ENCODE data around the gene RSBN1L. TPM values are rescaled to one million over a fixed set of nuclear protein-coding genes. Genes with fewer than 3 reads are reported as not detected.

RSBN1L gene
- polyA plus RNA-seq, 1 of the 3 experiments (the other 2 are of a cell fraction), result 6.5 TPM

- H3K4me2 ChIP-seq, result no peak overlapping the region
- DNase-seq, result no peak
- H4K20me1 ChIP-seq (ENCODE audit: insufficient read depth), result no peaks in the 10 kb centered on the region
- CTCF ChIA-PET, result interaction anchor here (1.1 to 3.5 kb wide), 3 partner anchors 17 to 29 kb away, joined by 3 to 13 read pairs (median 3); no protein-coding TSS in a partner anchor
- no peaks in the 10 kb centered on the region for H3K27me3 ChIP-seq (ENCODE audit: insufficient read depth)
- H3K79me2 ChIP-seq (ENCODE audit: insufficient read depth), result no peaks in the 10 kb centered on the region; the same call in 1 of the 2 replicates
- H3K27ac ChIP-seq (ENCODE audit: low read depth in 2 of 2, low read length in 1 of 2), result no peak overlapping the region
- no peak for TF ChIP-seq RCOR1 (IDR thresholded peaks at IDR 0.05; ENCODE audit: low read length)
- TF ChIP-seq SIN3A (IDR thresholded peaks at IDR 0.05; ENCODE audit: borderline replicate concordance, low read depth, low read length), result no peak
- TF ChIP-seq ZBTB33 (IDR thresholded peaks at IDR 0.05; ENCODE audit: borderline replicate concordance, low read depth), result no peak
- TF ChIP-seq MXI1 (IDR thresholded peaks at IDR 0.05; ENCODE audit: low read depth, low read length), result no peak
- no peak for TF ChIP-seq TCF12 (IDR thresholded peaks at IDR 0.05)
- TF ChIP-seq FOSL2 (IDR thresholded peaks at IDR 0.05; ENCODE audit: borderline replicate concordance, low read depth), result no peak
- TF ChIP-seq YY1 (IDR thresholded peaks at IDR 0.05; ENCODE audit: low read depth), result no peak
- no peak for TF ChIP-seq EP300 (IDR thresholded peaks at IDR 0.05; ENCODE audit: borderline replicate concordance in 1 of 2, low read depth in 1 of 2, low read length in 1 of 2)
- TF ChIP-seq USF2 (IDR thresholded peaks at IDR 0.05; ENCODE audit: borderline replicate concordance, low read depth, low read length), result no peak
- no peak for TF ChIP-seq PBX3 (IDR thresholded peaks at IDR 0.05)
- no peak for TF ChIP-seq FOXM1 (IDR thresholded peaks at IDR 0.05; ENCODE audit: low read depth)
- no peaks in the 10 kb centered on the region for H3K4me1 ChIP-seq (ENCODE audit: control insufficient read depth in 1 of 2, insufficient read depth in 2 of 2, low read depth in 1 of 2, low read length in 1 of 2)
- no peaks in the 10 kb centered on the region for H3K9me2 ChIP-seq
- no peak overlapping the region for H3K4me3 ChIP-seq (ENCODE audit: low read depth in 2 of 2, low read length in 1 of 2)
- no peak overlapping the region for H3K9ac ChIP-seq
- H3K9me3 ChIP-seq, result no peaks in the 10 kb centered on the region
- H2AFZ ChIP-seq (ENCODE audit: low read depth), result no peak overlapping the region
- POLR2A ChIA-PET, result no interaction called here
- WGBS (ENCODE audit: low lambda C conversion rate), result 98% methylated on average over 7 of the region's 7 CpGs
- peaks cover 21% of the 10 kb centered on the region for H3F3A ChIP-seq (replicated peaks; ENCODE audit: insufficient read depth)
- H3K36me3 ChIP-seq (replicated peaks in 1 of 2; ENCODE audit: control insufficient read depth in 1 of 2, insufficient read depth in 2 of 2, low read length in 1 of 2), result peaks cover 12 to 14% of the 10 kb centered on the region in 2 experiments
Measured at GRCh38 chr7:77680266-77680665, 16.0 kb upstream of the RSBN1L start.

- peaks cover 12 to 26% of the 10 kb centered on the region in 2 experiments for H3K36me3 ChIP-seq (replicated peaks in 1 of 2; ENCODE audit: control insufficient read depth in 1 of 2, insufficient read depth in 2 of 2, low read length in 1 of 2)
- WGBS (ENCODE audit: low lambda C conversion rate), result 88% methylated on average over 9 of the region's 9 CpGs
- no peak overlapping the region for H3K4me2 ChIP-seq
- no peak overlapping the region for H3K9ac ChIP-seq
- no peaks in the 10 kb centered on the region for H3K9me3 ChIP-seq
- no peak overlapping the region for H2AFZ ChIP-seq (ENCODE audit: low read depth)
- no peak for DNase-seq
- ChIA-PET CTCF (interaction anchor here (0.6 to 2.1 kb wide), 8 partner anchors 10 to 251 kb away, joined by 3 to 15 read pairs (median 4); partner anchors contain the start of gene RSBN1L), POLR2A (interaction anchor here (1.4 kb wide), 1 partner anchor 12 kb away, joined by 7 read pairs; the partner anchor contains the start of gene RSBN1L)
- no peak overlapping the region for H3K4me3 ChIP-seq (ENCODE audit: low read depth in 2 of 2, low read length in 1 of 2)
- H3K27ac ChIP-seq (ENCODE audit: low read depth in 2 of 2, low read length in 1 of 2), result no peak overlapping the region
- H3K4me1 ChIP-seq (ENCODE audit: control insufficient read depth in 1 of 2, insufficient read depth in 2 of 2, low read depth in 1 of 2, low read length in 1 of 2), result 0 out of 4 replicates have a peak, but pooled peaks cover 0 to 10% of the 10 kb centered on the region in 2 experiments
- H3F3A ChIP-seq (replicated peaks; ENCODE audit: insufficient read depth), result peaks cover 34% of the 10 kb centered on the region
- no peaks in the 10 kb centered on the region for H3K27me3 ChIP-seq (ENCODE audit: insufficient read depth)
- H3K9me2 ChIP-seq, result no peaks in the 10 kb centered on the region
- peaks cover 4% of the 10 kb centered on the region; the same call in 1 of the 2 replicates for H3K79me2 ChIP-seq (ENCODE audit: insufficient read depth)
- no peaks in the 10 kb centered on the region for H4K20me1 ChIP-seq (ENCODE audit: insufficient read depth)
- TF ChIP-seq EZH2phosphoT487 (IDR thresholded peaks at IDR 0.05; ENCODE audit: borderline replicate concordance, low read depth) (no peak), REST (IDR thresholded peaks at IDR 0.05; ENCODE audit: low read depth, low read length) (no peak), NFIC (IDR thresholded peaks at IDR 0.05; ENCODE audit: borderline replicate concordance) (no peak), CTCF (IDR thresholded peaks at IDR 0.05) (no peak), MEF2A (IDR thresholded peaks at IDR 0.05; ENCODE audit: borderline replicate concordance, low read depth) (no peak), GATA2 (CRISPR knock-in tag; IDR thresholded peaks at IDR 0.05) (no peak), ELF1 (IDR thresholded peaks at IDR 0.05) (no peak), TCF12 (IDR thresholded peaks at IDR 0.05) (no peak), POLR2AphosphoS5 (IDR thresholded peaks at IDR 0.05; ENCODE audit: low read depth, low read length) (no peak)
Measured at GRCh38 chr7:77684030-77684429, 12.2 kb upstream of the RSBN1L start.
